GM20000 (cell line): ENCODE measurements around the gene CXCR6.

ENCODE experiments used
- DNase-seq: peaks from one replicate; pipeline ENCODE4 v3.0.0; 2012; ENCODE audit warnings: low spot score
- TF ChIP-seq, protein P1 (sequence below): IDR thresholded peaks from 2 replicates; pipeline ENCODE4 v1.5.1; 2012; ENCODE audit warnings: mild to moderate bottlenecking, control low read depth; ENCODE audit errors: extremely low read depth, missing control alignments

CXCR6 gene

DNA sequence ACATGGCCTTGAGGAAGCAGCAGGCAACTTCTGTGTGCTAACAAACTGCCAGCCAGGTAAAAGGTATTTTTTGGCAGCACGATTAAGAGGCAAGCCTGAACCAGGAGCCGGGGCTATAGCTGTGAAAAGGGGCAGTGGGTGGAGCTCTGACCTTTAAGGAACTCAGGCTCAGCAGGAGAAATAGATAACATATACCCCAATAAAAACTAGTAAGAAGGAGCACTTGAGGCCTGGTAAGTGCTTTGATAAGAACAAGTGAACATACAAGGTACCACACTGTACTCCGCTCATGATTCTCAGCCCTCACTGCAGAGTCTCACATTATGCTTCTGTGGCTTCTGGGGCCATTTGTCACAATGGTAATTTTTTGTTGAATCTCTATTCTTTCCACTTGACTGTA, 46.9 kb downstream of the CXCR6 start:
- DNase-seq = no peak

DNA sequence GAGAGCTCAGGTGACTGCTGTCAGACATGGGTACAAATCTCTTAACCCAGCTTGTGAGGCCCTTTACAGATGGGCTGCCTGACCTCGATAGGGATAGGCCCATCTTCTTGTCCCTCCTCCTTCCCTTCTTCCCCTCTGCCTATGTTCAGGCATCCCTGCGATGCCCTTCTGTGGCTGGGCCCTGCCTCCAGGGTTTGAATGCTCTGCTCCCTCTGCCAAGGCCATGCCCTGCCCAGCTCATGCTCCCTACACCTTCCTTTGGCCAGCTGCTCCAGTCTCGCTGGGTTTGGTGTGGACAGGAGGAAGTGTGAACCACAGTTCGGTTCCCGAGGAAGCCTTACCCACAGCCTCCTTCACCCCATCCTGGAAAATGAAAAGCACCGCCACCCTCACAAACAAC, 48.1 kb downstream of the CXCR6 start:
- DNase-seq = no peak
- TF ChIP-seq, protein P1, sequence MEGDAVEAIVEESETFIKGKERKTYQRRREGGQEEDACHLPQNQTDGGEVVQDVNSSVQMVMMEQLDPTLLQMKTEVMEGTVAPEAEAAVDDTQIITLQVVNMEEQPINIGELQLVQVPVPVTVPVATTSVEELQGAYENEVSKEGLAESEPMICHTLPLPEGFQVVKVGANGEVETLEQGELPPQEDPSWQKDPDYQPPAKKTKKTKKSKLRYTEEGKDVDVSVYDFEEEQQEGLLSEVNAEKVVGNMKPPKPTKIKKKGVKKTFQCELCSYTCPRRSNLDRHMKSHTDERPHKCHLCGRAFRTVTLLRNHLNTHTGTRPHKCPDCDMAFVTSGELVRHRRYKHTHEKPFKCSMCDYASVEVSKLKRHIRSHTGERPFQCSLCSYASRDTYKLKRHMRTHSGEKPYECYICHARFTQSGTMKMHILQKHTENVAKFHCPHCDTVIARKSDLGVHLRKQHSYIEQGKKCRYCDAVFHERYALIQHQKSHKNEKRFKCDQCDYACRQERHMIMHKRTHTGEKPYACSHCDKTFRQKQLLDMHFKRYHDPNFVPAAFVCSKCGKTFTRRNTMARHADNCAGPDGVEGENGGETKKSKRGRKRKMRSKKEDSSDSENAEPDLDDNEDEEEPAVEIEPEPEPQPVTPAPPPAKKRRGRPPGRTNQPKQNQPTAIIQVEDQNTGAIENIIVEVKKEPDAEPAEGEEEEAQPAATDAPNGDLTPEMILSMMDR = no peak

More for the DNA sequence above, 46.9 kb downstream of the CXCR6 start:
- TF ChIP-seq, protein P1 = no peak

DNA sequence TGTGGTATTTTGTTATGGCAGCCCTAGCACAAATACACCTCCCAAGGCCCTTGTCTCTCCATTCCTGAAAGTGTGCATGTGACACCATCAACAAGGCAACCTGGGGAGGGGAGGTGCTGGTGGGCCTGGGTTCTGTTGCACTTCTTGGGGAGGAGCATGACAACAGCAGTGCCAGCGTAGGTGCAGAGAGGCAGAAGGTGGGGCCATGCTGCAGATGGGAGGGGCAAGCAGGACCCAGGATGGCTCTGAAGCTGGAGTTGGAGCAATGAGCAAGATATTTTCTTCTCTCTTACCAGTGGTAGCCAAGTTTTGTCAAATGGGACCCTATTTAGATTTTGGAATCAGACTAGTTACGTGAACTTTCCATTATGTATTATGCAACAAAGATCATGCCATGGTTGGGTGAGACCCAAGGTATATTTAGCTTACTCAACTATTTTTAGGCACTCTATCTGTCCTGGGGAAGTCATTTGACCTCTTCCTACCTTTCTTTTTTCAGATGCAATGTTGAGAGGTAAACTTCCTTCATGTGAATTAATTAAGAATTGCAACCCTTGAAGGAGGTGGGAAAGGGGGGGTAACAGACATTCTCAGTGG, 49.0 kb downstream of the CXCR6 start:
- TF ChIP-seq, protein P1 = no peak
- no peak for DNase-seq

DNA sequence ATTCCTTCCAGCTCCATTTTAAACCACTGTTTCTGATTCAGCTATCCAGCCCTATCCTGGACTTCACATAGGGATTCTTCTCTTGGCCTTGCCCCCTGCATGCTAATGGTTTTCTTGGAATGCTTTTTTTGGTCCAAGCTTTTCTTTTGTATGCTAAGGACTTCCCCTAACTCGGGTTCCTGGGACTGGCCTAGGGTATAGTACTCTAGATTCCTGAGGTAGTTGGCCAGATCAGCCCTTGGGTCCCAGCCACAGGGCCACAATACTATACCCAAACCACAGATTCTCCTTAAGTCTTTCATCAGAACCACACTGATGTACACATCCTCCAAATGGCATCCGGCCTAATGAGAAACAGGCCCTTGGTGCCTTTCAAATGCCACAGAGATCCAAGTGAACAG, 49.6 kb downstream of the CXCR6 start:
- no peak for DNase-seq
- TF ChIP-seq, protein P1 = no peak

DNA sequence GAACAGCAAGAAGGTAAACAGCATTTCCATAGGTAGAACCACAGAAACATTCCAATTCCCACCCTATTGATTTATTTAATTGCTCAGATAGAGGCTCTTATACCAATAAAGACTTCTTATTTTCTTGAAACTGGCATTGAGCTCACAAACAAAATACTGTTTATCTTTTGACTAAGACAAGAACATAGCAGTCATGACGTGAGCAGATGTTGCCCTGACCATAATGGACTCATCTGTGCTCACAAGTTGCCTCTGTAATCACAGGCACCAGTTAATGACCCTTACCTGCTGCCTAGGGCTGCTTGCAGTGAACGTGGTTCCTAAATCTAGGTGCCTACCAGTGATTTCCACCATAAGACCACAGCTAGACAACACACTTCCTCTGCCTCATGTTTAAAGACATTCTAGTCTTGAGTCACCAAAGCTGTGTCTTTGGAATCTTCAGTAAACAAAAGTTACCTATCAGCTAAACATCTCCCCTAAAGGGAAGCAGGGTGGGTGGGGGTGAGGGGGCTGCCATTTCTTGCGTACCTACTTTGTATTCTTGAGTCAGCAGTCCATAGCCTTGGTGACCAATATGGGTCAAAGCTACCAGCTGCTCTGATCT, 50.3 kb downstream of the CXCR6 start:
- no peak for DNase-seq
- TF ChIP-seq, protein P1 = no peak

DNA sequence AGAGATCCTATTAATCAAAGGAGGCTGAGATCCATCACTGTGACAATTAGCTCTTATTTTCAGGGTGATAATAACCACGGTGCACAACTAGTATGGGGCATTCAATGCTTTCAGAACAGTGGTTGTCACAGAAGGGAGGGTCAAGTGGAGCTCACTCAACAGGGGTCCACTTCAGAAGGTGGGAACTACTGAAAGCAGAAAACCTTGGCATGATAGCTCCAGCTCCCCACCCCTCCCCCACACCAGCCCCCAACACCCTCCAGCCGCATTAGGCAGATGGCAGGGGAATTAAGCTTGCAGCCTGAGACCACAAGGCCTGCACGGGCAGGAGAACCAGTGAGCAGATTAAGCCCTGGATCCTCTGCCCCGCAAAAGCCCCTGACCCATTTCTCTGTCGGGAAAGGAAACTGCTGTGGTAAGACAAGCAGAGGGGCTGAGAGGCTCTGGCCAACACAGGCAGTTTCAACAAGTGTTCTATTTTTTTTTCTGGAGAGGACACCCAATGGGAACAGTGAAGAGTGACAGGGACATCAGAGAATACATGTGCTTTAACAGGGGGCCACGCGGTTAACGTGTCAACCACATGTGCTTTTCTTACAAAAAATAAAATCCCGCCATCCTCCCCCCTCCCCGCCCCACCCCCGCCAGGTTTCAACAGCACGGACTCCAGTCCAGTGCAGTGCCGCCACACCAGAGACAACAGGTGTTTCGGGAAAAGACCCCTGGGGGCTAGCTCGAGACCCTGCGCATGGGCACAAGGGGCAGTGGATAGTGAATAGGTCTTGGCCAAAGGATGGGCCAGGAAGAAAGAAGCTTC, 51.4 kb downstream of the CXCR6 start:
- DNase-seq = peak; percentile 67

More for the DNA sequence above, 51.4 kb downstream of the CXCR6 start:
- TF ChIP-seq, protein P1 = no peak
